Left ventricle myocardium superior (tissue), 1 donor: ENCODE results near the gene FAM24A. TPM values are rescaled to one million over a fixed set of nuclear protein-coding genes. Genes with fewer than 3 reads are reported as not detected.
A peak's percentile ranks its signal among the peaks of the same experiment; 100 is the strongest.
"Not testable (repeated sequence)": the region's sequence is repeated elsewhere in the genome, so short reads cannot be mapped to it uniquely, and the experiment has no call there.

ENCODE experiments used
- ATAC-seq: fragments of 200-7000 bp; cut with Tn5 transposase; one replicate; pipeline ENCODE4 v1.9.1; 2020; ENCODE audit warnings: mild to moderate bottlenecking, moderate library complexity
- DNase-seq: peaks from one replicate; pipeline ENCODE4 v3.0.0-alpha.2; 2020
- intact Hi-C: fragments of 100-400 bp; cut with micrococcal nuclease; formaldehyde crosslinking; loops from one replicate; pipeline ENCODE4 v1.11.0; 2022
- long read RNA-seq: library from polyadenylated mRNA; unstranded; transcript quantifications from one replicate; pipeline ENCODE4 v2.0.0, GENCODE V29; 2021
- total RNA-seq: library from RNA; stranded (reverse); fragmentation: NEBNext Ultra II Directional; extraction: Animal tissue kit (Norgen Biotek cat#: 25700); gene quantifications from one replicate; pipeline ENCODE4 v1.2.1, GENCODE V29; 2021
- donor health status: DM: no; HTN: yes; CAD: no; lungs with severe emphysema.

The FAM24A gene, protein sequence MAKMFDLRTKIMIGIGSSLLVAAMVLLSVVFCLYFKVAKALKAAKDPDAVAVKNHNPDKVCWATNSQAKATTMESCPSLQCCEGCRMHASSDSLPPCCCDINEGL
- total RNA-seq, result not detected
- long read RNA-seq, result 0 reads

DNA sequence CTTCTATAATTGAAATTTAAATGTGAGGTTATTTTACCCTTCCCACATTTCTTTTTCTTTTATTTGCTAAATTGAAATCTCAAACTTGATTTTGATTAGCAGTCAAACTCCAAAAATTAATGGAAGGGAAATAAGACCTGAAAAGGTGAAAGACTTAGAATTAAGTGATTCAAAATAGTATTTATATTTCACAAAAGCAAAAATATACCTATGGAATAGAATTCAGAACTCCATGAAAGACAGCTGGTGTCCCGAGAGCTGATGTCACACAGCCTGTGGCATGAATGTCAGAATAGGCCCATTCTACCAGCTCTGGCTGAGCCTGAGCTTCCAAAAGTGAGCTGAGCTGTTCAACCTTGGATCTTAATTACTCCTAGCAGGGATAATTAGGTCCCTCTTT lies at the start of gene FAM24A:
Gene FAM24A (plus strand): TSS at position 301 of the 400 bp plus-strand sequence. CDS start 1,025 bp downstream, outside the sequence.
- no peak for ATAC-seq
- no peak for DNase-seq
- intact Hi-C loops, result no loop called here

DNA sequence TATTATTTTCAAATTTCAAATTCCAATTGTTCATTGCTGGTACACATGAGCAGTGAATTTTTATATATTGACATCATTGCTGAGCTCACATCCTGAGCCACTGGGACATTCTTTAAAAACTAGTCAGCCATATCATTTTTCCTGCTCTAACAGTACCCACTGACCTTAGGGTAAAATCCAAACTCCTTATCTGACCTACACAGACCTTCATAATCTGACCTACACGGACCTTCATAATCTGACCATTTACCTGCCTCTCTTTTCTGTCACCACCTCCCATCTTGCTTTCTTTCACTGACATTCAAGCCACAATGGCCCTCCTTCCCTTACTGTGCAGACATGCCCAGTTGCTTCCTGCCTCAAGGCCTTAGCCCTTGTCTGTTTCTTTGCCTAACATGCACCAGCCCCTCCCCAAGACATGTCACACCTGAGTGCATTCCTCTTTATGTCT lies 48.7 kb upstream of the FAM24A start:
- no peak for ATAC-seq
- DNase-seq, result no peak
- intact Hi-C loops, result no loop called here

DNA sequence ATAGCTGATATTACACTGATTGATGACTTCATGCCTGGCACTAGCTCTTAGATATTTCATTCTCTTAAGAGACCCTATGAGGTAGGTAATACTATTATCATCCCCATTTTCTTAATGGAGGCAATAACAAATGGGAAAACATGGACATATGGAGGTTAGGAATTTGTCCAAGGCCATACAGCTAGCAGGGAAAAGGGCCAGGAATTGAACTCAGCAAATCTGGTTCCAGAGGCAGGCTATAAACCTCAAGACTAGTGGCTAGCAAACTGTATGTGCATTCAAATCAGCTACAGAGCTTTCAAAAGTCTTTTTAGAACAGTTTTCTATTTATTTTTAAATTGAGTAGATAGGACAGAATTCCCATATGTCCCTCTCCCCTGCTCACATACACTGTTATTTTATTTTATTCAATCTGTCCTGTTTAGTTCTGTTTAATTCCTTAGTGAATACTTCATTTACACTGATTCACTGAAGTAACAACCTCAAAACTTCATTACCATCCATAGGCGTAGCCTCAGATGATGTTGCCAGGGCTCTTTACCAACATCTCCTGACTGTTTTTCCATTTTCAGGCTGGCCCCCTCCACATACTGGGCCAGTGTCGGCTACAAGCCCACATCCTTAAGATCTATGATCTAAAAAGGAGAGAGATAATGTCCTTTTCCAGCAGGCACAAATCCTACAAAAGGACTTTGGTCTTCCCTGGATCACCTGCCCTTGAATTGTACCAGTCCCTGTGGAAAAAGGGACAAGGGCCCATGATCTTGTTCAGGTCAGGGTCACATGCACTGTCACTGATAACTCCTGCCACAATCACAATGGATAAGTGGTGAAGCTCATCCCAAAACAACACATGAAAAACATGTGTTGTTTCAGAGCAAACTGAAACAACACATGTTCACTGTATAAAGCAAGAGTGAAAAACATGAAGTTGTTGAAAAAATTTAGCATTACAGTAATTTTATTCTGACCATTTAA lies 46.9 kb upstream of the FAM24A start:
- intact Hi-C loops, result no loop called here
- DNase-seq (no peak), ATAC-seq (no peak)

DNA sequence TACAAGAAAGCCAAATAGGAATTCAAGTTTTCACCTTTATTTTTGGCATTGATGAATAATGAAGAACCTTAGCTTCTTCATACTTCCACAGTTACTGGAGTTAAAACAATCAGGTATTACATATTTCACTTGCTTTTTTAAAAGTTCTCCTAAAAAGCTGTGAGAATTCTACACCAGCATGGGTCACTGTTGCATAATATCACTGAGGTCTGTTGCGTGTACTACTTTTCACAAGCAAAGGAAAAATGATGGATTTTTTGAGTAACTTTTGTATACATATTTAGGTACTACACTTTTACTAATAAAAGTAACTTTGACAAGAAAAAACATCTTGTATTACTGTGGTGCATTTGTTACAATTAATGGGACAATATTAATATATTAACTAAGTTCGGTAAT lies 46.2 kb upstream of the FAM24A start:
- intact Hi-C loops, result no loop called here
- ATAC-seq (no peak), DNase-seq (no peak)

GRCh38 chr10:122864901-122865300 lies 45.5 kb upstream of the FAM24A start:
- DNase-seq (no peak), ATAC-seq (no peak)
- intact Hi-C loops, result no loop called here

GRCh38 chr10:122866757-122867482 lies 43.5 kb upstream of the FAM24A start:
- ATAC-seq, DNase-seq, intact Hi-C loops: not testable (repeated sequence)

GRCh38 chr10:122868768-122869167 lies 41.6 kb upstream of the FAM24A start:
- DNase-seq, ATAC-seq, intact Hi-C loops: not testable (repeated sequence)

DNA sequence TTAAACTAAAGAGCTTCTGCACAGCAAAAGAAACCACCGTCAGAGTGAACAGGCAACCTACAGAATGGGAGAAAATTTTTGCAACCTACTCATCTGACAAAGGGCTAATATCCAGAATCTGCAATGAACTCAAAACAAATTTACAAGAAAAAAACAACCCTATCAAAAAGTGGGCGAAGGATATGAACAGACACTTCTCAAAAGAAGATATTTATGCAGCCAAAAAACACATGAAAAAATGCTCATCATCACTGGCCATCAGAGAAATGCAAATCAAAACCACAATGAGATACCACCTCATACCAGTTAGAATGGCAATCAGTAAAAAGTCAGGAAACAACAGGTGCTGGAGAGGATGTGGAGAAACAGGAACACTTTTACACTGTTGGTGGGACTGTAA lies 38.5 kb upstream of the FAM24A start:
- ATAC-seq, DNase-seq: not testable (repeated sequence)

DNA sequence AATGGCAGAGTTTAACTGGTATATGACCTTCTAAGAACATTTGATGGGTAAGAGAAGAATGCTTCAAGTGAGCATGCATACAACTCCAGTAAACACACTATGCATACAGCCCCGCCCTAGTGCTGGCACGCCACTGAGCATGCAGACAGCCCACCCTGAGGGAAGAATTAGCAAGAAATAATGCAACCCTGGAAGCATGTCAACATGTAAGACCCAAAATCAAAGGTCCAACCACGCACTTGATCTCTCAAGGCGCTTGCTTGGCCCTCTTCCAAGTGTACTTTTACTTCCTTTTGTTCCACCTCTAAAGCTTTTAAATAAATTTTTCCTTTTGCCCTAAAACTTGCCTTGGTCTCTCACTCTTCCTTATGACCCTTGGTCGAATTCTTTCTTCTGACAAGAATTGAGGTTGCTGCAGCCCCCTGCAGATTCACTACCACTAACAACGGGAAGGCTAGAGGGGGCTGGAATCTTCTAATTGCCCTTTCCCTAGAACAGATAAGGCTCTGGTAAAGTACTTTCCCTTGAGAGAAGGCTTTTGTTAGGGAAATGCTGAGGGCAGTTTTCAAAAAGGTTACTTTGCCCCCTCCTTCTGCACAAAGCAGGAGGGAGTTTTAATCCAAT lies 34.5 kb upstream of the FAM24A start:
- no peak for DNase-seq
- intact Hi-C loops, result no loop called here
- no peak for ATAC-seq

More for the DNA sequence above, 38.5 kb upstream of the FAM24A start:
- intact Hi-C loops, result not testable (repeated sequence)

DNA sequence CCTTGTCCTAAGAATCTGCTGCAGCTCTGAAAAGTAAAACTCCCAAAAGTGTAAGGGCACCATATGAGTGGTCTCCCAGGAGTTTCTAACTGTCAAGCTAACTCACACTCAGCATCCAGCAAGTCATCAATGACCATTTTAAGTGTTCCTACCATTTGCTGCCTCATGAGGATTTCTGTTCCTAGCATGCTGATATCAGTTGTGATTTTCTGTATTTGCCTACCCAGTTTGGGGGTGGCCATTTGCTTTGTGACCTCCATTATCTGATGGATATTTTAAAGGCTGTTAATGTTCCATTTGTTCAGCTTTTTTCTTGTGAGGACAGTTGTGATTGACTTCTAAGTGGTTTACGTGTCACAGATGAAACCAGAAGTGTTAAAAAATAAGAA lies 33.9 kb upstream of the FAM24A start:
- intact Hi-C loops, result no loop called here
- no peak for DNase-seq
- ATAC-seq, result no peak

DNA sequence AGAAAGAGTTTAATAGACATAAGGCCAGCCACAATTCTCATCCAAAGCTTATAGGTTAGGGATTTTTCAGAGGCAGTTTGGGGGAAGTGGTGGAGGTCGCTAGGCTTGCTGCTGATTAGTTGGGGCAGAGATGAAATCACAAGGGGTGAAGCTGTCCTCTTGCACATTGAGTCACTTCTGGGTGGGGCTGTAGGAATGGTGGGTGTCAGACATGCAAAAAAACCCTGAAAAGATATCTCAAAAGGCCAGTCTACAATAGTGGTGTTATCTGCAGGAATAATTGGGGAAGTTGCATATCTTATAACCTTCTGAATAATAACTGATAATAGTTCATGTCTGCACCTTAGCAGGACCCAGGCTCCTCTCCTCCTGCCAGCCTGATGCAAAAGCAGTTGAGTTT lies 33.1 kb upstream of the FAM24A start:
- DNase-seq, result no peak
- intact Hi-C loops, result no loop called here
- ATAC-seq, result no peak

DNA sequence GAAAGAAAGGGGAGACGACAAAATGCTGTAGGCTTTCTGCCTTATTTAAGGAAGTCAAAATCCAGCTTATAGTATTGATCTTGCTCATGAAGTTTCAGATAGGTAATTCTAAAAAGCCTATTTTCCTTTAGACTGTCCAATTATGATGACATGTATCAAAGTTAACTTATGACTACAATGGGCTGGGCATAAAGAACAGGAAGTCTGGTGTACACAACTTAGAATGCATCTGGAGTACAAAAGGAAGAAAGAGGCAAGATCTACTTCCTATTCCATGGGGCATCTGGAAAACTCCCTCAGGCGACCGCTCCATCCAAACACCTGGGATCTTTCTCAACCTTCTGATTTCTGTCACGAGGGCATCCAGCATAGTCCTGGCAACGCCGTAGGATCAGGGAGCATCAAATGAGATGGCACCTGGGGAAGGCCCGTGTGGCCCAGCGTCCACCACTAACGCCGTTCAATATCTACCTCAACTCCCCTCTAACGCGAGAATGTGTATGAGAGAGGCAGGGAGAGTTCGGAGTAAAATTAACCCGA lies 31.5 kb upstream of the FAM24A start:
- DNase-seq (no peak), ATAC-seq (peak; percentile 16)
- intact Hi-C loops, result no loop called here

DNA sequence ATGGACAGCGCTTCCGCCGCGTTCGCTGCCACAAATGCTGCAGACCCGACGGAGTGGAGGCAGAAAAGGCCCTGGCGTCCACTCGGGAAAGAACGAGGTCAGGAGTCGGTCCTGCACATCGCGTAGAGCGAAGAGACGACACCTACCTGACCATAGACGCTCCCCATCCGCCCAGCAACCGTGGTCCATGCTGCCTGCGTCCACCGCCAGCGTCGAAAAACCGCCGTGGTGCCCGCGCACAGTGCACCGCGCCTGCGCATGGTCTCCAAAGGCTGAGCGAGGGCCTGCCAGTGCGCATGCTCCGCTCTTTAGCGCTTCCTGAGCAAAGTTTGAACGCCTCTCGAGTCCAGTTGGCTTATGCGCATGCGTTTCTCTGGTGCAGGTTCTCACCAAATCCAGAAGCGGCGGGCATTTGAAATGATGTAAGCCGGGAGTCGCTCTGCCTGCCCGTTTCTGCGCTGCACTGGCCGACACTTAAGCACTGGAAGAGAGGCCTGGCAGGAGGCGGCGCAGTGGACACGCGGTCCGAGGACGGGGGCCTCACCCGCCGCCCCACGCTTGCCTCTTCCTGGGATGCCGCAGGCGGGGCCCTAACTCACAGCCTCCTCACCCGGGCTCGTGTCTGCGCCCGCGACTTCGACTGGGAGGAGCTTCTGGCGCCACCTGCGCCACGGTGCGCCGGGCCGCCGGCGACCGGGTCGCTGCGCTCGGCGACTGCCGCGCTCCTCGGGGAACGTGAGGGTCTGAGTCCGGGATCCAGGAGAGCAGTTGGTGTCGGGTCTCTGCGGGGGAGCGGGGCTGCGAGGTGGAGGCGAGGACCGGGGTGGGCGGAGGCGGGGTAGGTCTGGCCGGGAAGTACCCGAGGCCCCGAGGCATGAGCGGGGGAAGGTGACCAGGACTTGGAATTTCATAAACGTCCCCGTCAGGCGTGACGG lies 30.8 kb upstream of the FAM24A start, which contains the start of gene FAM24B:
Gene FAM24B (minus strand): TSS at position 243 of the 935 bp plus-strand sequence. CDS start 29,066 bp downstream, outside the sequence.
- intact Hi-C loops, result no loop called here
- DNase-seq (peak; percentile 93), ATAC-seq (peak; percentile 100)

DNA sequence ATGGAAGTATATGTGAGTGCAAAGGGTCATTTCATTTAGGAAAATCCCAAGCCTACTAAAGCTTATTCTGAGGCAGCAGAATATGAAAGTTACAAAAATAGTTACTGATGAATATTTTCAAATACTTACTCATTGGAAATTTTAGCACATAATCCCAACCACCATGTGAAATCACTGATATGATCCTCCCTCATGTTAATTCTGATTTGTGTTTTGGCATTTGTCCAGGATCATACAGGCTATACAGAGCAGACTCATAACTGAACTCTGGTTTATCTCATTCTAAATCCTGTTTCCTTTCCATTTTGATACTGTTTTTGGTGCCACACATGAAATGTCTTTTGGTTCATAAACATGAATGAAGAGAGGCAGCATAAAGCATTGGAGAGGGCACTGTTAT lies 27.6 kb upstream of the FAM24A start:
- ATAC-seq, result no peak
- intact Hi-C loops, result no loop called here

DNA sequence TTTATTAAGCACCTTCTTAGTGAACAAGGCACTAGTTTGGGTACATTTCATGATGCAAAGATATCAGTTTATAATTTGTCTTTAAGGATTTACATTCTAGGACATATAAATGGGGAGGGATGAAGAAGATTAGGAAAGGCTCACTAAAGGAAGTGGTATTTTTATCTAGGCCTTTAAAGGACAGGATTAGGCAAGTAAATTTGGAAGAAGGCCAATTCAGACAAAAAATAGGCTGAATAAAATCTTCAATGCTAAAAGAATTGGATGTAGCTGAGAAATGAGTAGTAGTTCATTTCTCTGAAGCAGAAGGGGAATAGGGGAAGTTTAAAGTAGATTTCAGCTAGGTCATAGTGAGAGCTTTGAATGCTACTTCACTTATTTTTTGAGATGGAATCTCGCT lies 26.2 kb upstream of the FAM24A start:
- DNase-seq (no peak), ATAC-seq (no peak)
- intact Hi-C loops, result no loop called here

More for the DNA sequence above, 27.6 kb upstream of the FAM24A start:
- DNase-seq, result no peak

DNA sequence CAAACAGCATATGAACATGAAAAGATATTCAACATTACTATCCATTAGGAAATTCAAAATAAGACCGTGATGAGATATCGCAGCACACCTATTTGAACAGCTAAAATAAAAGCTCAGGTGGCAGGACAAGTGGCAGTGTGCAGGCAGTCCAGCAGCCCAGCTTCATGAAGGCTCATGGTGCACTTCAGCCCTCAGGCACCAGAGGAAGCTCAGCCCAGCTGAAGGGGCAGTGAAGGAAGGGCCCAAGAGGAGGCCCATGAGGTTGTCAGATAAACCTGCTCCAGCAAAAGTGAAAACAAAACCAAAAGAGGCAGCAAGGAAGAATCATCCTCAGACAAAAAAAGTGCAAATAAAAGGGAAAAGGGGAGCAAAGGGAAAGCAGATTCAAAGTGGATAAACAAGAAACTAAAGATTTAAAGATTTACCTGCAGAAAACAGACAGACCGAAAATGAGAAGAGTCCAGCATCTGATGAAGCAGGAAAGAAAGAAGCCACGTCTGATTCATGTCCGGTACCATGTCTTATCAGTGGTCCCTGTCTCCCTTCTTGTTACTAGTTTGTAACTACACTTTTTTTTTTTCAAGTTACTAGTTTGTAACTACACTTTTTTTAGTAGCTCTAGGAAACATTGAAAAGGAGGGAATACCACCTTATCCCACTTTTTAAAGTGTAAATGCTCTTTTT lies 16.0 kb upstream of the FAM24A start:
- ATAC-seq (no peak), DNase-seq (no peak)
- intact Hi-C loops, result no loop called here

DNA sequence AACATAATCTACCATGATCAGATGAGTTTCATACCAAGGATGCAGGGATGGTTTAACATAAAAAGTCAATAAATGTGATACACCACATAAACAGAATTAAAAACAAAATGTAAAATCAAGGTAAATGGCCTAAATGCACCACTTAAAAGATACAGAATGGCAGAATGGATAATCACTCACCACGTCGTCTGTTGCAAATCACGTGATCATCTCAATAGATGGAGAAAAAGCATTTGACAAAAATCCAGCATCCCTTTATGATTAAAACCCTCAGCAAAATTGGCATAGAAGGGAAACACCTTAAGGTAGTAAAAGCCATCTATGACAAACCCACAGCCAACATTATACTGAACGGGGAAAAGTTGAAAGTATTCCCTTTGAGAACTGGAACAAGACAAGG lies 6.5 kb upstream of the FAM24A start:
- ATAC-seq, DNase-seq, intact Hi-C loops: not testable (repeated sequence)
